Kidney glomerular epithelial cell (primary cell): Measurements from ENCODE around the gene RSRP1.
"Not testable (repeated sequence)": the region's sequence is repeated elsewhere in the genome, so short reads cannot be mapped to it uniquely, and the experiment has no call there.

Source experiments
- DNase-seq: peaks from one replicate; lab custom pipeline; 2025; lab: John Stamatoyannopoulos, UW

The RSRP1 gene

DNA sequence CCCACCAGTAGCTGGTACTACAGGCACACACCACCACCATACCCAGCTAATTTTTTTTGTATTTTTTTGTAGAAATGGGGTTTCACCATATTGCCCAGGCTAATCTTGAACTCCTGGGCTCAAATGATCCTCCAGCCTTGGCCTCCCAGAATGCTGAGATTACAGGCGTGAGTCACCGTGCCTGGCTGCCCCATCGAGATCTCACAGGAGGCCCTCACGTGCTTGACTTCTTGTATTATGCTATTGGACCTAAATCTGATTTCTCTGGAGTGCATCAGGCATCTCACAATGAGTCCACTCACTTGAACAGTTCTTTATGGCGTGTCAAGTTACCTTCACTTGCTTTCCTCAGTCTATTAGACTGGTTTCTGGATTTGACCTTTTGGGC, 9.3 kb upstream of the RSRP1 start:
- DNase-seq, result no peak

DNA sequence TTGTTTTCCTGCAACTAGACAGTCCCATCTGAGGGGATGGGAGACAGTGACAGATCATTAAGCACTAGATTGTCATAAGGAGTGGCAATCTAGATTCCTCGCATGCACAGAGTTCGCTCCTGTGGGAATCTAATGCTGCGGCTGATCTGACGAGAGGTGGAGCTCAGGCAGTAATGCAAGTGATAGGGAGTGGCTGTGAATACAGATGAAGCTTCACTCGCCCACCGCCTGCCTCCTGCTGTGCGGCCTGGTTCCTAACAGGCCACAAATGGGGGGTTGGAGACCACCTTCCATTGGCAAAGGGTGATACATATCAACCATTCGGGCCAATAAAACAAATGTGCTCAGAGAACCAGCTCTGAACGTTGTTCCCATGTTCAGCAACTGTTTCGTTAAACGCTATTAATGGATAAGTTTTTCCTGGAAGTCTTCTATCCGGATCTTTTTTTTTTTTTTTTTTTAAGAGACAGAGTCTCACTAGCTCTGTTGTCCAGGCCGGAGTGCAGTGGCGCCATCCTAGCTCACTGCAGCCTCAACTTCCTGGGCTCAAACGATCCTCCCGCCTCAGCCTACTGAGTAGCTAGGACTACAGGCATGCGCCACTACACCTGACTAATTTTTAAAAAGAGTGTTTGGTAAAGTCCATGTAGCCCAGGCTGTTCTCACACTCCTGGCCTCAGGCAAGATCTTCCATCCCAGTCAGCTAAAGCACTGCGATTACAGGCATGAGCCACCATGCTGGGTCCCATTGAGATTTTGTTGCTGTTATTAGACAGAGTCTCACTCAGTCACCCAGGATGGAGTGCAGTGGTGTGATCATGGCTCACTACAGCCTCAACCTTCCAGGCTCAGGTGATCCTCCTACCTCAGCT, 8.7 kb upstream of the RSRP1 start:
- DNase-seq, result no peak

DNA sequence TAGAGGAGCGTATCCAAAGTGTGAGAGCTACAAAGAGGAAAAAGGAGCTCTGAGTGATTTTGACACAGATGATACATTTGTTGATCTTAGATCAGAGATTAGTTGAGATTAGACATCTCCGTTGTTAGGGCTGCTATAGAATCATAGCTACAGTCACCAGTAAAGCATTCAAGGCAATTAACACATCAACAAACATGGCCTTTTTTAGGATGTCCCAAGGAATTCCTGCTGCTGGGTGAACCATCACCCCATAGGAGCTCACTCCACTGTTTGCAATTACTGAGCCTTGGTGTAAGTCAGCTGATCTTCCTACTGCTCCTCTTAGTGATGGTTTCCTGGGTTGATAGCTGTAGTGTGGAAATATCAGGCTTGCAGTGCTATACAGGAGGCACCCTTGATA, 6.7 kb upstream of the RSRP1 start:
- DNase-seq, result peak; percentile 82

DNA sequence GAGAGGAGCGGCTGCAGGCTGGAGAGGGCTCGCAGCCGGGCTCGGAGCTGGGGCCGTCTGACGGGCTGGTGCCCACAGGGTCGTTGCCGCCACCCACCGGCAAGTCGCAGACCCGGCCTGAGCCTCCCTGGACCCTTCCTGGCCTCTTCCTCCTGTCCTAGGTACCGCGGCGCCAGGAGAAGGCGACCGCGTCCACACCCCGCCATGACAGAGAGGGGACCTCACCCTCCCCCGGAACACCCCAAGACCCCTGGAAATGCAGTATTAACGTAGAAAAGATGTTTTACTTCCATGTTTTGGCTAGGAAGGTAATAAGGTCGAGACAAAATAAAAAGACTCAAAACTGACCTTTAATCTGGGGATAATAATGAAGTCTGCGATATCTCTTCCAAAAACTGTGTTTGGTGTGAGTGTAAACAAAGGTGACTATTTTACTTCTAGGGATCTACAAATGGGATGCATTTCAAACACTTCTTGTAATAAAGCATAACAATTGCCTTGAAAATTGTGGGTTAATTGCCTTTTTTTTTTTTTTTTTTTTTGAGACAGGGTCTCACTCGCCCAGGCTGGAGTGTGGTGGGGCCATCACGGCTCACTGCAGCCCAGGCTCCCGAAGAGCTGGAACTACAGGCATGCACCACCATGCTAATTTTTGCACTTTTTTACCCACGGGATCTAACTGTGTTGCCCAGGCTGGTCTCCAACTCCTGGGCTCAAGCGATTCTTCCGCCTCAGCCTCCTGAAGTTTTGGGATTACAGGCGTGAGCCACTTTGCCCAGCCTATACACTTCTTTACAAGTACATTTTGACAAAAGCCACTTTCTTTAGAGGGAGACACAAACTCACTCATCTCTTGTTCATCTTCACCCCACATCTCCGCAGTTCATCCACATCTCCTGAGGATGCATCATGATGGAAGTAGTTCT, 838 bp upstream of the RSRP1 start:
- DNase-seq, result no peak

DNA sequence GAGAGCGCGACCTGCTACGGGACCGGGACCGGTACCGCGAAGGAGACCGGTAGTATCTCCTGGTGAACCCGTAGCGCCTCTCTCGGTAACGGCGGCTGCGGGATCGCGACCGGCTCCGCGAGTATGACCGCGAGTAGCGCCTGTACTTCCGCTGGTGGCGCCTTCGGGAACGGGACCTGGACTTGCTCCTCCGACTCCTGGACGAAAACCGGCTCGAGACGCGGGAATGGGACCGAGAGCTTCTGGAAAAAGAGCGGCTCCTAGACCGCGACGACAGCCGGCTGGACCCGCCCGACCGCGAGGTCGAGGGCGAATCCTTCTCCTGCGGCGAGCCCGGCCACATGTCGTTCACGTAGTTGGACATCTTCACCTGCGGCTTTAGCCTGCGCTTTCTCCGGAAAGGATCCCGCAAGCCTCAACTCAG, 642 bp downstream of the RSRP1 start:
- no peak for DNase-seq

DNA sequence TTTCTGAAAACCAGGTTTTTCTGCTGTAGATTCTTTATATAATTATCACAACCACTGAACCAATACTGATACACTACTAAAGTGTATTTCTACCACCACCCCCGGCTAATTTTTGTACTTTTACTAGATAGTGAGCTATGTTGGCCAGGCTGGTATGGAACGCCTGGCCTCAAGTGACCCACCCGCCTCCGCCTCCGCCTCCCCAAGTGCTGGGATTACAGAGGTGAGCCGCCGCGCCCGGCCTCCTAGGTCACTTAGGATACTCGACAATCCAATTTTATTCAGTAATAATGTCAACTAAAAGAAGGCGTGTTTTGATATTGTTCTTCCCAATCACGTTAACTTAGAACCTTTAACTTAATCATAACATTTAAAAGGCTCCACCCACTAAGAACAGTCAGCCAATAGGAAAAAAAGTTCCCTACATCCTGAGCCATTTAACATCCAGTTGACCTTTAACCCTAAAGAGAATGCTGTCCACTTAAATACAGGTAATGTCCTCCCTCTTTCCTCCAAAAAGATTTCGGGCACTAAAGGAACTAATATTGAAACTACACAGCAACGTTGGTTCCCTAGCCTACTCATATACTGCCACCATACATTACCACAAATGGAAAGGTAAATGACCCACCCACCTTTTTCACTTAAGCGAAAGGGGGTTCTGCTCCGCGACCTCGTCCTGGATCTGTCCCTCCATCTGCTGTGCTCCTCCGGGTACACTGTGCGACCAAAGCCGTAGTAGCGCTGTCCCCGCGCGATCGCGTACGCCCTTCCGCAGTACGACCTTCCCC, 1.2 kb downstream of the RSRP1 start:
- peak; percentile 23 for DNase-seq

DNA sequence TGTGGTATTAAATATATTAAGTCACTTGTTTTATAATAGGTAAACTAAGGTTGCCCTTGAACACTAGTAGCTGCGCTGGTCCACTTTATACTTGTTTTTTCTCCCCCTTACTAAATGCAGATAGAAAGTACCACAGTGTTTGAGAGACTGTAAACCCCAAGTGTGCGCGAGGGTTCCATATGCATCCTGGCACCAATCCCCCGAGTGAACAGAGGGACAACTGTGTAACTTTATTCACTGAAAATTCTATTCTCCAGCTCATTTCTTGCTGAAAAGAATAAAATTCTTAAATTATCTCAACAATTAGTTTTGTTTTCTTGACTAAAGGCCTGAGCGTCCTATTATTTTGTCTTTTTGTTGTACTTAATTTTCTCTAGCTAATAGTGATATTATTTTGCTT, 1.9 kb downstream of the RSRP1 start:
- no peak for DNase-seq

DNA sequence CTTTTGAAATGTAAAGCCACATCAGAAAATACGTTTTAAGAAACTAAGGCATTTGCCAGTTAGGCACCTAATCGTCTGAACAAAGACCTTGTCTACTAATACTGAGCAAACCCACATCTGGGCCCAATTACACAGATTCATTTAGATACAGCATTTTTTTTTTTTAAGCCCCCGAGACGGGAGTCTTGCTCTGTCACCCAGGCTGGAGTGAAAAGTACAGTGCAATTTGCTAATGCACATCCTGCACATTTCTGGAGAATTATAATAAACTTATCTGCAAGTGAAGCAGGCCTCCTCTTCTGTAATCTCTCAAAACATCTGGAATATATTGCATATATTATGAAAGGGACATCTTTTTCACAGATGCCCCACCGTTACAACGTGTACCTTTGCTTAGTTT, 3.3 kb downstream of the RSRP1 start:
- DNase-seq, result no peak

DNA sequence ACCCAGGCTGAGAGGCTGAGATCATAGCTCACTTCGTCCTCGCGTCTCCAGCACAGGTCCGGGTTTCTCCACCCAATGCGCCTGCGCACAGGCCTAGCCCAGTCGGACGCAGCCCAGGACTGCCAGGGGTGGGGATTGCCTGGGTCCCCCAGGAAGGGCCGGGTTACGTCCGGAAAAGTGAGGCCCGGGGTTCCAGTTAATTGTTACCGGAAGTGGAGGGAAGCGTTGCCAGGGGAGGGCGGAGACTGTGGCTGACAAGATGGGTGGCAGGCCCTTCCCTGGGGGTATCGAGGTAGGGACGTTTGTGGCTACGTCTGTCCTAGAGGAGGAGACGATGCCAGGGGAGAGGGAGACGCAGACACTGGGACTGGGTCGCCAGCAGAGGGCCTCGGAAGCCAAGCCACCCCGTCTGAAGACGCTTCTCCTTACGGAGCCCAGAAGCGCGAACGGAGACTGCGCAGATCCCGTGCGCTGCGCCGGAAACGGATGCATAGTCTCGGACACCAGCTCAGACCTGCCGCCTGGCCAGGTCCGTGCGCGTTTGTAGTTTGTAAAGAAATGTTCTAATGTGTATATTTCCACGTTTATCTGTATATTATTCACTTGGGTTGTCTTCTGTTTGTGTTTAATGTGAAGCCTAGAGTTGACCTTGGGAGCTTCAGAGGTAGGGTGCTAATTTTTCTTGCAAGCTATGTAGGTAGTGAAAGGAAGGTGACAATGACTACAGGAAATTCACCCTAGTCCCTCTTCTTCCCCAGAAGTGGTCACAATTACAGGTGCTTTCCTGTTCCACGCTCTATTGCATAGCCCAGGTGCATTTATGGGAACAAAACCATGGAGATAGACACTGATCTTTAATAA, 7.3 kb downstream of the RSRP1 start:
- peak; percentile 61 for DNase-seq

DNA sequence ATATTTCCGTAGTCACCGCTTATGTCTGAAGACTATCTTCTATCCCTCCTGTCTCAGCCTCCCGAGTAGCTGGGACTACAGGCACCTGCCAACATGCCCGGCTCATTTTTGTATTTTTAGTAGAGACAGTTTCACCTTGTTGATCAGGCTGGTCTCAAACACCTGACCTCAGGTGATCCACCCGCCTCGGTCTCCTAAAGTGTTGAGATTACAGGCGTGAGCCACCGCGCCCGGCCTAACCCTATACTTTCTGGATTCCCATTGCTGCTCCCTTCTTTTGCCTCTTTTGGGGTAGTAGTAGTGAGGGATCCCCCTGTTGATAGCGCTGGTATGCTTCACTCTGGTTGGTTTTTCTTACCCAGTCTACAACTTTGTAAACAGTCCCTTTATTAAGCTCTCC, 9.2 kb downstream of the RSRP1 start:
- DNase-seq, result no peak

DNA sequence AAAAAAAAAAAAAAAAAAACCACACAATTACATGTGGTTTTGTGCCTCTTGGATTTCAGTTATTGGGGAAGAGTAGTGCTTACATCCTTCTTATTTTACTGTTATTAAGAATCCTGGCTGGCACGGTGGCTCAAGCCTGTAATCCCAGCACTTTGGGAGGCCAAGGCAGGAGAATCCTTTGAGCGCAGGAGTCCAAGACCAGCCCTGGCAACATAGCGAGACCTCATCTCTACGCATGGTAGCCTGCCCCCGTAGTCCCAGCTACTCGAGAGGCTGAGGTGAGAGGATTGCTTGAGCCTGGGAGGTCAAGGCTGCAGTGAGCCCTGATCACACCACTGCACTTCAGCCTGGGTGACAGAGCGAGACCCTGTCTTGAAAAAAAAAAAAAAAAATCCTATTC, 11.0 kb downstream of the RSRP1 start:
- not testable (repeated sequence) for DNase-seq

DNA sequence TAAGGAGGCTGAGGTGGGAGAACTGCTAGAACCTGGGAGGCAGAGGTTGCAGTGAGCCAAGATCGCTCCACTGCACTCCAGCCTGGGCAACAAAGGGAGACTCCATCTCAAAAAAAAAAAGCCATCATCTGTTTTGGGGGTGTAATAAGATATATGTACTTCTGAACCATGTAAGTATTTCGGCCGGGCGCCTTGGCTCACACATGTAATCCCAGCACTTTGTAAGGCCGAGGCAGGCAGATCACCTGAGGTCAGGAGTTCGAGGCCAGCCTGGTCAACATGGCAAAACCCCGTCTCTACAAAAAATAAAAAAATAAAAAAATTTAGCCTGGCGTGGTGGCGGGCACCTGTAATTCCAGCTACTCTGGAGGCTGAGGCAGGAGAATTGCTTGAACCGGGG, 11.8 kb downstream of the RSRP1 start:
- not testable (repeated sequence) for DNase-seq

DNA sequence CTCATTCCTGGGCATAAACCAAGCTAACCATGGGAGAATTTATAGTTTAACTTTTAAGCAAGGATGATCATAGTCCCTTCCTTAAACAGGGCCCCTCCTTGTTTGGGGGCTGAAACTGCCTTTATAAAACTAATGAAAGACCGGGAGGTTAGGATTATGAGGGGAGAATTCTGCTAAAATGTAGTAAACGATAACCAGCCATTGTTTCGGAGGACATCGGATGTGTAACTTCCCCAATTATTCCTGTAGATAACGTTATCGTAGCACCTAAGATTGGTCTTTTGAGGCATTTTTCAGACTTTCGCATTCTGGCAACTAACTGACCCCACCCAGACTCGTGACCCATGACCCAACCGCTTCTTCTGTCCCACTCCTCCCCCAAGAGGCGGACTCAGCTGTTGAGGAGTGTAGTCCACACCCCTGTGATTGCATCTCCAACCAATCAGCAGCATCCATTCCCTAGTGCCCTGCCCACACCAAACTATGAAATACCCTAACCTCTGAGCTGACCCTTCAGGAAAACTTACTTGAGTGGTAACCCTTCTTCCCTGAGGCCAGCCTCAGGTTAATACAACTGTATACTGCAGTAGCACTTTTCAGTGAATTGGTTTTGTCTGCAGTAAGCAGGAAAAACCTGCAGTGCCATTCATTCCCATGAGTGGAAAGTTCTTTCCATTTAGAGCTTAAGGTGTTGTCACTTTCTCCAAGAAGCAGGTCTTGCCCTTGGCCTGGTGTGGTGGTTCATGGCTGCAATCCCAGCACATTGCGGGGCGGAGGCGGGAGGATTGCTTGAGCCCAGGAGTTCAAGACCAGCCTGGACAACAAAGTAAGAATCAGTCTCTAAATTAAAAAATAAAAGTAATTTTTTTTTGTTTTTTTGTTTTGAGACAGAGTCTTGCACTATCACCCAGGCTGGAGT, 14.1 kb downstream of the RSRP1 start:
- DNase-seq, result peak; percentile 50

DNA sequence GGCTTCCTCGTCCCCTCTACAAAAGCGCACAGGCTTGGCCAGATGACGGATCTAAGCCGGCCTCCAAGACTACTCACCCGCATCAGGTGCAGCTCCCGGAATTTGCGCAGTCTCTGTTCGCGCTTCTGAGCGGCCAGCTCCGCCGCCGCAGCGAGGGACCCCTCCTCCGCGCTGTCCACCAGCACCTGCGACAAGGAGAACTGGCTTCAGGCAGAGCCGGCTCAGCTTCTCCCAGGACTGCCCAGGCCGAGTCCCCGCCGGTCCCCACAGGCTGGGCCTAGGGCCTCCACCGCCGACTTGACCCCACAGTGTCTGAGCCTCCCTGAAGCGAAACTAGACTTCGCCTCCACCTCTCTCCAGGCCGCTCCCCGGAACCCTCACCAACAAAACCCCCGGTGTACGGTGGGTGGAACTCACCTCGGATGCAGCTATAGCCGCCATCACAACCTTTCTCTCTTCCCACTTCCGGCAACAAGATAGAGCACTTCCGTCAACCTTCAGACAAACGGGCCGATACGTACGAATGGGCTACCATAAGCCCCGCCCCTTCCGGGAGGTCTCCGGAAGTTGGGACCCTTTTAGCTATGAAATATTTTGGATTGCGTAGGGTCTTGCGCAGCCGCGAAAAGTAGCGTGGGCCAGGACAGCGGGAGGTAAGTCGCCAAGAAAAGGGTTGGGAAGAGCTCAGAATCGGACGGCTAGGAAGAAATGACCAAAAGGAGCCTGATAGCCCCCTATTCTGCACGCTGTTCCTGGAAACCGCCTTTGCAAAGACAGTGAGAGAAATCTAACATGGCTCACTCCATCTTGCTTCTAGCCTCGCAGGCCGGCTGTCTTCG, 15.0 kb downstream of the RSRP1 start, which contains the start of gene SYF2:
SYF2 (minus strand) TSS at position 476 of the 839 bp plus-strand sequence; CDS start at position 441, 35 bp downstream.
- peak; percentile 90 for DNase-seq

DNA sequence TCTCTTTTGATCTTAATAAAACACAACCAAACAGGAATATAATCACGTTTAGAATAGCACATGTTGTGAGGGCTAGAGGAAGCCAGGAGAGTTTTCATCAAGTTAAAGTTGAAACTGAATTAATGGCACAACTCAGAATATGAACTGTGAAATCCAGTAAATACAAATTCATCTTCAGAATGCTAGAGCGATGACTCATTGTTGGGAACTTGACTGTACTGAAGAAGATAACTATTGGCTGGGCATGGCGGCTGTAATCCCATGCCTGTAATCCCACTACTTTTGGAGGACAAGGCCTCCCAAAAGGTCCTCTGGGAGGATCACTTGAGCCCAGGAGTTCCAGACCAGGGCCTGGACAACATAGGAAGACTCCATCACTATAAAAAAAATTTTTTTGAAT, 23.8 kb downstream of the RSRP1 start:
- DNase-seq, result no peak

DNA sequence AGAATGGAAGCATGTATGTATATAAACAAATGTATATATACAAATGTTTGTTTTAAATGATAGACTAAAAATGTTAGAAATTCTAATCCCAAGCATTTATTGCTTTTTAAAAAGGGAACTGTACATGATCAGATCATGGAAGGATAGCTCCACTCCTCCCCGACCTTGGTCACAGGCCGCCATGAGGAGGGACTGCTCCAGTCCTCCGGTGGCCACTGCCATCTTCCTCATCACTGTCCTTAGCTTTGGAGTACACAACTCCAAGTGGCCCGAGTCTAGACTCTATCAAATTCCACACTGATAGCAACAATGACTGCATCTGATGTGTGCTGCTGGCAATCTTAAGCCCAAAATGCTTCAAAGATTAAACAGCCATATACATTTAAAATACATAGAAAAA, 24.6 kb downstream of the RSRP1 start:
- no peak for DNase-seq

DNA sequence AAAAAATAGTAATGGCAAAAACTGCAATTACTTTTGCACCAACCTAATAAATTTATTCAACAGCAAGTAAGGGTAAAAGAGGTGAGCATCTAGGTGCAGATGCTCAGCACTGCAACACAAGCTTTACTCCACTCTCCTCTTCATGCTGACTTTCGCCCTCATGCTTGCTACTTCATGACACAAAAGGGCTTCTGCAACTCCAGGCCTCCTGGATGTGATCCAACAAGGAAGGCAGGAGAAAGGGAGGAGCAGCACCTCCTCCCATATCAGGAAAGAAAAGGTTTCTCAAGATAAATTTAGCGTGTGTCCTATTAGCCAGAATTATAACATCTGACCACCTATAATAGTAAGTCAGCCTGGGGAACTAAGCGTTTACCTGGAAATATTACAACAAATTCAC, 26.6 kb downstream of the RSRP1 start:
- DNase-seq, result no peak

DNA sequence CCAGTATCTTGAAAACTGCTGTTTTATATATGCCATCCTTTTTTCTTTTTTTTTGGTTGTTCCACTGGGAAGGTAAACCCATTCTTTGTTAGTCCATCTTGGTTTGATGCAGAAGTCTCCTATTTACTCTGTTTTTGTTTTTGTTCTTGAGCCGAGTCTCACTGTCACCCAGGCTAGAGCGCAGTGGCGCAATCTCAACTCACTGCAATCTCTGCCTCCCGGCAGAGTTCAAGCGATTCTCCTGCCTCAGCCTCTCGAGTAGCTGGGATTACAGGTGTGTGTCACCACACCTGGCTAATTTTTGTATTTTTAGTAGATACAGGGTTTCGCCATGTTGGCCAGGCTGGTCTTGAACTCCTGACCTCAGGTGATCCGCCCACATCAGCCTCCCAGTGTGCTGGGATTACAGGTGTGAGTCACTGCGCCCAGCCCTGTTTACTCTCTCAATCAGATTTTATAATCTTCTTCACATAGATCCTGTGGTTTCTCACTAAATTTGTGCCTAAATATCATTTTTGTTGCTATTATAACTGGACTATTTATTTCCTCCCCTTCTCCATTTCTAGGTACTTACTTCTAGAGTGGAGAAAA, 27.5 kb downstream of the RSRP1 start:
- DNase-seq, result no peak
